ENCODE measurements around the gene FGF1. TPM values are rescaled to one million over a fixed set of nuclear protein-coding genes. Genes with fewer than 3 reads are reported as not detected.

The FGF1 gene
- total RNA-seq, 1 donor from 2014 or later: 2.7 TPM

DNA sequence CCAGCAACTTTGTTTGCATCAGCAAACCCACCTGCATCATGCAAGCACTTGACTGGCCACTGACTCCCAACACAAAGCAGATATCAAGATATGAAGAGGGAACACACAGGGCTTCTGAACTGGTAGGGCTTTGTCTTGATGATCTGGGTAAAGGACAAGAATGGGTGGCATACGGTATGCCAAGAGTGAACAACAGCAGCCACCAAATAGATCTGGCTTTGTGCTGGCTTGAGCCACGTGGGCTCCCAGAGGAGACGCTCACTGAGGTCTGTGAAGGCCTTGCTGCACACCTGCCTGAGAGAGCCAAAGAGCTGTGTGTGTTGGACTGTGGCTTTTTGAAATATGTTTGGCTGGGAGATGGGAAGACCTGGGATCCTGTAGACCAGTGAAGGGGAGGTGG lies 43.5 kb downstream of the FGF1 start:
- peaks cover 9% of the 10 kb centered on the region for H3K4me1 Mint-ChIP-seq (ENCODE audit: unreplicated experiment)

DNA sequence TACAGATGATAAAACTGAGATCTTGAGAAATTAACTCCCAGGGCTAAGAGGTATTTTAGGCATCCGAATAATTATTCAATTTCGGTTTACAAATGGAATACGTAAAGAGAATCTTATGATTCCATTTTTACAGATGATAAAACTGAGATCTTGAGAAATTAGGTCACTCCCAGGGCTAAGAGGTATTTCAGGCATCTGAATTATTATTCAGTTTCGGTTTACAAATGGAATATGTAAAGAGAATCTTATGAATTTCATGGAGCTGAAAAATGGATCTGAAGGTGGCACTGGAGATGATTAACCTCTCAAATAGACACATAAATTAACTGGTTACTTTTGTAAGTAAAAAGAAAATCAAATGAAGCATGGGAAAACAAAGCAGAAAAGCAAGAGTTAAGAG lies 44.2 kb downstream of the FGF1 start:
- TF ChIP-seq, protein P1, sequence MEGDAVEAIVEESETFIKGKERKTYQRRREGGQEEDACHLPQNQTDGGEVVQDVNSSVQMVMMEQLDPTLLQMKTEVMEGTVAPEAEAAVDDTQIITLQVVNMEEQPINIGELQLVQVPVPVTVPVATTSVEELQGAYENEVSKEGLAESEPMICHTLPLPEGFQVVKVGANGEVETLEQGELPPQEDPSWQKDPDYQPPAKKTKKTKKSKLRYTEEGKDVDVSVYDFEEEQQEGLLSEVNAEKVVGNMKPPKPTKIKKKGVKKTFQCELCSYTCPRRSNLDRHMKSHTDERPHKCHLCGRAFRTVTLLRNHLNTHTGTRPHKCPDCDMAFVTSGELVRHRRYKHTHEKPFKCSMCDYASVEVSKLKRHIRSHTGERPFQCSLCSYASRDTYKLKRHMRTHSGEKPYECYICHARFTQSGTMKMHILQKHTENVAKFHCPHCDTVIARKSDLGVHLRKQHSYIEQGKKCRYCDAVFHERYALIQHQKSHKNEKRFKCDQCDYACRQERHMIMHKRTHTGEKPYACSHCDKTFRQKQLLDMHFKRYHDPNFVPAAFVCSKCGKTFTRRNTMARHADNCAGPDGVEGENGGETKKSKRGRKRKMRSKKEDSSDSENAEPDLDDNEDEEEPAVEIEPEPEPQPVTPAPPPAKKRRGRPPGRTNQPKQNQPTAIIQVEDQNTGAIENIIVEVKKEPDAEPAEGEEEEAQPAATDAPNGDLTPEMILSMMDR (conservative IDR thresholded peaks at IDR 0.05): no peak
- peaks cover 10% of the 10 kb centered on the region for H3K27me3 Mint-ChIP-seq
- no peaks in the 10 kb centered on the region for H3K36me3 Mint-ChIP-seq
- H3K4me1 Mint-ChIP-seq (ENCODE audit: unreplicated experiment): peaks cover 11% of the 10 kb centered on the region
- H3K9me3 Mint-ChIP-seq: no peaks in the 10 kb centered on the region
- H3K27ac Mint-ChIP-seq: no peak overlapping the region
- no peak for DNase-seq (ENCODE audit: extremely low spot score, unreplicated experiment)
- H3K4me3 Mint-ChIP-seq: no peak overlapping the region

More for the DNA sequence above, 43.5 kb downstream of the FGF1 start:
- Mint-ChIP-seq H3K4me3 (no peak overlapping the region), H3K27ac (no peak overlapping the region), H3K36me3 (no peaks in the 10 kb centered on the region), H3K9me3 (no peaks in the 10 kb centered on the region), H3K27me3 (peaks cover 10% of the 10 kb centered on the region)
- DNase-seq (ENCODE audit: extremely low spot score, unreplicated experiment): no peak
- TF ChIP-seq, protein P1 (conservative IDR thresholded peaks at IDR 0.05): no peak

DNA sequence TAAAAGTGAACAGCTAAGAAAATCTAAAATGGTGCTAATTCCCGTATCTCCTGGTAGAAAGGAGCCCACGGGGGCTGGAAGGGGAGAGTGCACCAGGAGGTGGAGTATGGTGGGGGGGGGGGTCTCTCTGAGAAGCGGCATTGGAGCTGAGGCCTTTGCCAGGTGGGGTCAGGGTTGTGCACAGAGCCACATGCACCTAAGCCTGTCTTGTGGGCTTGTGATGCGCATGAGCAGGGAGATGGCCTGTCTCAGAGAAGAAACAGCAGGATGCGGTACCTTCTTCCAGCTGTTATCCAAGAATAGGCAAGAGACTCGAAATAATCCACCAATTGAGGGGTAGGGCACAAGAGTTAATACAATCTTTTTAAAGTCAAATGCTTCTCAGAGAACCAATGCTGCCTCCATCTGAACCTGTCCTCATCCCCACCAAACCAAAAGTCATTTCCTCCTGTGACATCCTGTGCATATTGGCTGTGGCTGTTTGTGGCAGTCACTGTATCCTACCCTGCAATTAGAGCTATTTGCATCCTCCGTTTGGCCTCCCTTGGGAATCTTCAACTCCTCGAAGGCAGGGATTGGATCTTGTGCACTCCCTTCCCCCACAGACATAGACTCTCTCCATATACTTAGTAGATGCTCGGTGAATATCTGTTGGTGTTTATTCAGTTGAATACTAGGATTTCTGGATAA lies 45.4 kb downstream of the FGF1 start:
- H3K4me1 Mint-ChIP-seq (ENCODE audit: unreplicated experiment): peaks cover 21% of the 10 kb centered on the region
- DNase-seq (ENCODE audit: extremely low spot score, unreplicated experiment): no peak
- H3K27ac Mint-ChIP-seq: no peak overlapping the region
- no peak overlapping the region for H3K4me3 Mint-ChIP-seq
- H3K27me3 Mint-ChIP-seq: peaks cover 10% of the 10 kb centered on the region
- TF ChIP-seq, protein P1 (conservative IDR thresholded peaks at IDR 0.05): no peak
- H3K36me3 Mint-ChIP-seq: no peaks in the 10 kb centered on the region
- H3K9me3 Mint-ChIP-seq: no peaks in the 10 kb centered on the region

DNA sequence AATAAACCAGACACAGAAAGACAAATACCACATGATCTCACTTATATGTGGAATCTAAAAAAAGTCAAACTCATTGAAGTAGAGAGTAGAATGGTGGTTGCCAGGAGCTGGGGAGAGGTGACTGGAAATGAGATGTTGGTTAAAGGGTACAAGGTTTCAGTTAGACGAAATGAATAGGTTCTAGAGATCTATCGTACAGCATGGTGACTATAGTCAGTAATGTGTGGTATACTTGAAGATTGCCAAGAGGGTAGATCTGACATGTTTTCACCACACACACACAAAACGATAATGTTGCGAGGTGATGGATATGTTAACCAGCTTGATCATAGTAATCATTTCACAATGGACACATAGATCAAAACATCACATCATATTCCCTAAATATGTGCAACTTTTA lies 46.4 kb downstream of the FGF1 start:
- TF ChIP-seq, protein P1 (conservative IDR thresholded peaks at IDR 0.05): no peak
- no peak for DNase-seq (ENCODE audit: extremely low spot score, unreplicated experiment)
- peaks cover 8% of the 10 kb centered on the region for H3K27me3 Mint-ChIP-seq
- no peaks in the 10 kb centered on the region for H3K36me3 Mint-ChIP-seq
- H3K27ac Mint-ChIP-seq: no peak overlapping the region
- no peak overlapping the region for H3K4me3 Mint-ChIP-seq
- H3K4me1 Mint-ChIP-seq (ENCODE audit: unreplicated experiment): peaks cover 24% of the 10 kb centered on the region
- H3K9me3 Mint-ChIP-seq: no peaks in the 10 kb centered on the region

DNA sequence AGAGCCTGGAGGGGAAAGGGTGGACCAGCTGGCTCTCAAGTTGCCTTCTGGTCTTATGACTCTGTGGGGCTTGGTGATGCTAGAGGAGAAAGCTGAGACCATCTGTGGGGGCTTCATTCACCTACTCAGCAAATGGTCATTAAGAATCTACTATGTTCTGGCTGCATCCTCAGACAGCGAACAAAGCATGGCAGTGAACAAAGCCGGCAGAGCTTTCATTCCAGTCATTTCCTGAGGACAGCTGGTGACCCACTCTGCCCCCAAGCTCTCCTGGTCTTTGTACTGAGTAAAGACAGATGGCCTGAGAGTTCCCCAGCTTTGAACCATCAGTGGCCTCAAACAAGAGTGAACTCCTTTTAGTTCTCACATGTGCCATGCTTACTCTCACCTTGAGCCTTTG lies 48.0 kb downstream of the FGF1 start:
- Mint-ChIP-seq H3K9me3 (no peaks in the 10 kb centered on the region), H3K27me3 (peaks cover 7% of the 10 kb centered on the region), H3K4me1 (ENCODE audit: unreplicated experiment) (peaks cover 23% of the 10 kb centered on the region), H3K27ac (no peak overlapping the region), H3K4me3 (no peak overlapping the region), H3K36me3 (no peaks in the 10 kb centered on the region)
- DNase-seq (ENCODE audit: extremely low spot score, unreplicated experiment): no peak
- TF ChIP-seq, protein P1 (conservative IDR thresholded peaks at IDR 0.05): no peak

Measured in type B pancreatic cell (in vitro differentiated cells).